Measurements from ENCODE around the gene KIR2DL1. TPM values are rescaled to one million over a fixed set of nuclear protein-coding genes. Genes with fewer than 3 reads are reported as not detected.
"Not testable (repeated sequence)": the region's sequence is repeated elsewhere in the genome, so short reads cannot be mapped to it uniquely, and the experiment has no call there.

Gene KIR2DL1
- total and polyA plus RNA-seq, 3 experiments from 2014 or later = 0.13 to 3.1 TPM; not detected in 1

- Mint-ChIP-seq H3K4me1 (peaks cover 11 to 27% (median 17%) of the 10 kb centered on the region in 3 donors), H3K4me3 (no peak overlapping the region), H3K27ac (no peak overlapping the region), H3K36me3 (no peaks in the 10 kb centered on the region), H3K9me3 (peaks cover 0 to 5% (median 0%) of the 10 kb centered on the region in 5 donors), H3K27me3 (peaks cover 6 to 28% of the 10 kb centered on the region in 2 donors)
- Histone ChIP-seq H3K27ac (ENCODE audit: low read depth, low read length) (no peak overlapping the region), H3K4me1 (ENCODE audit: insufficient read depth, low read length) (no peaks in the 10 kb centered on the region), H3K4me3 (ENCODE audit: low read length) (no peak overlapping the region), H3K9me3 (ENCODE audit: low read length) (no peaks in the 10 kb centered on the region), H3K36me3 (ENCODE audit: insufficient read depth, low read length) (no peaks in the 10 kb centered on the region), H3K27me3 (ENCODE audit: insufficient read depth, low read length, poor library complexity, severe bottlenecking) (no peaks in the 10 kb centered on the region)
- DNase-seq = no peak
- ChIA-PET CTCF (no interaction called here), POLR2A (no interaction called here)
These were observed 26.2 kb downstream of the KIR2DL1 start for GRCh38 chr19:54795758-54796157.

DNA sequence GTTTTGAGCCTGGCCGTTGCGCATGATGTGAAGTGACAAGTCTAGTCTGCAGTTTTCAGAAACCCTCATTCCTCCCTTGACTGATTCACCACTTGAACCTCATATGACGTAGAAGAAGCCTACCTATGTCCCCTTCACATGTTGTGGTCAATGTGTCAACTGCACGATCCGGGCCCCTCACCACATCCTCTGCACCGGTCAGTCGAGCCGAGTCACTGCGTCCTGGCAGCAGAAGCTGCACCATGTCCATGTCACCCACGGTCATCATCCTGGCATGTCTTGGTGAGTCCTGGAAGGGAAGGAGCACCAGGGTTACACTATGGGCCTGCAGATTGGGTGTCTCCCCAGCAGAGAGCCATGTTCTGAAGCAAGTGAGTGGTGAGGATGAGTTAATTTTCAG lies 33.8 kb downstream of the KIR2DL1 start, which contains the start of gene KIR2DL4:
TSS of gene KIR2DL4 (plus strand) at position 201 of the 400 bp plus-strand sequence. CDS start at position 243, 42 bp downstream.
- Histone ChIP-seq H3K27me3 (ENCODE audit: insufficient read depth, low read length, poor library complexity, severe bottlenecking) (no peaks in the 10 kb centered on the region), H3K27ac (ENCODE audit: low read depth, low read length) (no peak within 1 kb of the TSS), H3K9me3 (ENCODE audit: low read length) (no peaks in the 10 kb centered on the region), H3K4me3 (ENCODE audit: low read length) (no peak within 1 kb of the TSS), H3K4me1 (ENCODE audit: insufficient read depth, low read length) (no peaks in the 10 kb centered on the region), H3K36me3 (ENCODE audit: insufficient read depth, low read length) (no peaks in the 10 kb centered on the region)
- ChIA-PET CTCF (no interaction called here), POLR2A (no interaction called here)
- Mint-ChIP-seq H3K4me3 (no peak within 1 kb of the TSS), H3K27ac (peak within 1 kb of the TSS in 1 of 8 donors; percentile 62), H3K36me3 (no peaks in the 10 kb centered on the region), H3K27me3 (peaks cover 6 to 36% of the 10 kb centered on the region in 2 donors), H3K9me3 (peaks cover 0 to 2% (median 0%) of the 10 kb centered on the region in 5 donors), H3K4me1 (peaks cover 0 to 2% (median 0%) of the 10 kb centered on the region in 3 donors)
- DNase-seq = no peak

DNA sequence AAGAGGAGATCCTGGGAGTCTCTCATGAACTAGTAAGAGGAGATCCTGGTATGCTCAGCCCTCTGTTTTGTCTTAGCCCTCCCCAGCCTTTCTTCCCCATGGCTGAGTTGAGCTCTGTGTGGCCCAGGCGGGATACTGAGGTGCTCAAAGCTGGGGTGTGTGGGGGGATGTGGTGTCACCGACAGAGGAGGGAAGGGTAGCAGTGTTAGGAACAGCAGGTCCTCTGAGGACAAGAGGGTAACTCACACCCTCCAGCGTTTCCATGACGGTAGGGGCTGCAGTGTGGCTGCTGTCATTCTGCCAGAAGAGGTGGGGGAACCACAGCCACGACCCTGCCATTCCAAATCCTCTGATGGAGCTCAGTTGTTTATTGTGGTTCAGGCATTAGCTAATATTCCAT lies 34.5 kb downstream of the KIR2DL1 start:
- no peaks in the 10 kb centered on the region for H3K36me3 ChIP-seq (ENCODE audit: insufficient read depth, low read length)
- Mint-ChIP-seq H3K27ac (peak overlapping the region in 1 of 8 donors; percentile 44), H3K4me3 (no peak overlapping the region)

GRCh38 chr19:54804571-54804970 lies 35.0 kb downstream of the KIR2DL1 start:
- H3K4me1 Mint-ChIP-seq = peaks cover 0 to 2% (median 0%) of the 10 kb centered on the region in 3 donors
- peaks cover 0 to 2% (median 0%) of the 10 kb centered on the region in 5 donors for H3K9me3 Mint-ChIP-seq
- Histone ChIP-seq H3K27ac (ENCODE audit: low read depth, low read length) (no peak overlapping the region), H3K27me3 (ENCODE audit: insufficient read depth, low read length, poor library complexity, severe bottlenecking) (no peaks in the 10 kb centered on the region), H3K9me3 (ENCODE audit: low read length) (no peaks in the 10 kb centered on the region), H3K4me3 (ENCODE audit: low read length) (no peak overlapping the region), H3K36me3 (ENCODE audit: insufficient read depth, low read length) (no peaks in the 10 kb centered on the region), H3K4me1 (ENCODE audit: insufficient read depth, low read length) (no peaks in the 10 kb centered on the region)
- no peaks in the 10 kb centered on the region for H3K36me3 Mint-ChIP-seq
- ChIA-PET CTCF (no interaction called here), POLR2A (no interaction called here)
- H3K27ac Mint-ChIP-seq = no peak overlapping the region
- no peak overlapping the region for H3K4me3 Mint-ChIP-seq
- H3K27me3 Mint-ChIP-seq = peaks cover 4 to 30% of the 10 kb centered on the region in 2 donors
- no peak for DNase-seq

More for the DNA sequence above, 34.5 kb downstream of the KIR2DL1 start:
- Histone ChIP-seq H3K4me3 (ENCODE audit: low read length) (no peak overlapping the region), H3K4me1 (ENCODE audit: insufficient read depth, low read length) (no peaks in the 10 kb centered on the region), H3K27me3 (ENCODE audit: insufficient read depth, low read length, poor library complexity, severe bottlenecking) (no peaks in the 10 kb centered on the region), H3K27ac (ENCODE audit: low read depth, low read length) (no peak overlapping the region), H3K9me3 (ENCODE audit: low read length) (no peaks in the 10 kb centered on the region)
- Mint-ChIP-seq H3K27me3 (peaks cover 5 to 31% of the 10 kb centered on the region in 2 donors), H3K9me3 (peaks cover 0 to 2% (median 0%) of the 10 kb centered on the region in 5 donors), H3K4me1 (peaks cover 0 to 2% (median 0%) of the 10 kb centered on the region in 3 donors), H3K36me3 (no peaks in the 10 kb centered on the region)
- no peak for DNase-seq
- POLR2A ChIA-PET = no interaction called here
- CTCF ChIA-PET = no interaction called here

GRCh38 chr19:54805665-54806515 lies 36.3 kb downstream of the KIR2DL1 start:
- peaks cover 0 to 2% (median 0%) of the 10 kb centered on the region in 3 donors for H3K4me1 Mint-ChIP-seq
- peaks cover 0 to 5% (median 0%) of the 10 kb centered on the region in 5 donors for H3K9me3 Mint-ChIP-seq
- no peaks in the 10 kb centered on the region for H3K36me3 ChIP-seq (ENCODE audit: insufficient read depth, low read length)
- H3K36me3 Mint-ChIP-seq = no peaks in the 10 kb centered on the region
- no peaks in the 10 kb centered on the region for H3K4me1 ChIP-seq (ENCODE audit: insufficient read depth, low read length)
- ChIA-PET CTCF (no interaction called here), POLR2A (no interaction called here)
- H3K27me3 ChIP-seq (ENCODE audit: insufficient read depth, low read length, poor library complexity, severe bottlenecking) = no peaks in the 10 kb centered on the region
- H3K27ac Mint-ChIP-seq = peak overlapping the region in 1 of 8 donors; percentile 61
- no peak overlapping the region for H3K4me3 Mint-ChIP-seq
- no peak for DNase-seq
- H3K27me3 Mint-ChIP-seq = peaks cover 7 to 30% of the 10 kb centered on the region in 2 donors
- no peak overlapping the region for H3K27ac ChIP-seq (ENCODE audit: low read depth, low read length)
- H3K9me3 ChIP-seq (ENCODE audit: low read length) = no peaks in the 10 kb centered on the region
- H3K4me3 ChIP-seq (ENCODE audit: low read length) = no peak overlapping the region

DNA sequence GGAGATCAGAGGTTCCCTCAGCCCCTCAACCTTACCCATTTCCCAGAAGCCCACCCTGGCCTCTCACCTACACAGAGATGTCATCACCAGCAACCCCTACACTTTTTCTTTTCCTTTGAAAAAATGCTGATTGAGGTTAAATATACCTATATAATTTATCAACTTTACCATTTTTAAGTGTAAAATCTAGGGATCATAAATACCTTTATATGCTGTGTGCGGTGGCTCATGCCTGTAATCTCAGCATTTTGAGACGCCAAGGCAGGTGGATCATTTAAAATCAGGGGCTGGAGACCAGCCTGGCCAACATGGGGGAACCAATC lies 36.9 kb downstream of the KIR2DL1 start:
- H3K27ac ChIP-seq (ENCODE audit: low read depth, low read length) = no peak overlapping the region
- no peak overlapping the region for H3K27ac Mint-ChIP-seq
- H3K36me3 ChIP-seq (ENCODE audit: insufficient read depth, low read length) = no peaks in the 10 kb centered on the region
- POLR2A ChIA-PET = no interaction called here
- H3K4me3 Mint-ChIP-seq = no peak overlapping the region
- no peak overlapping the region for H3K4me3 ChIP-seq (ENCODE audit: low read length)
- peaks cover 0 to 2% (median 0%) of the 10 kb centered on the region in 3 donors for H3K4me1 Mint-ChIP-seq
- H3K36me3 Mint-ChIP-seq = no peaks in the 10 kb centered on the region
- CTCF ChIA-PET = no interaction called here
- H3K27me3 ChIP-seq (ENCODE audit: insufficient read depth, low read length, poor library complexity, severe bottlenecking) = no peaks in the 10 kb centered on the region
- peaks cover 0 to 7% (median 2%) of the 10 kb centered on the region in 5 donors for H3K9me3 Mint-ChIP-seq
- H3K9me3 ChIP-seq (ENCODE audit: low read length) = no peaks in the 10 kb centered on the region
- DNase-seq = no peak
- no peaks in the 10 kb centered on the region for H3K4me1 ChIP-seq (ENCODE audit: insufficient read depth, low read length)
- H3K27me3 Mint-ChIP-seq = peaks cover 8 to 30% of the 10 kb centered on the region in 2 donors

GRCh38 chr19:54814571-54814970 lies 45.0 kb downstream of the KIR2DL1 start:
- POLR2A ChIA-PET; H3K27ac ChIP-seq (ENCODE audit: low read depth, low read length); H3K27ac Mint-ChIP-seq; DNase-seq; H3K4me3 ChIP-seq (ENCODE audit: low read length); H3K36me3 Mint-ChIP-seq; H3K4me1 Mint-ChIP-seq; H3K4me1 ChIP-seq (ENCODE audit: insufficient read depth, low read length); H3K9me3 ChIP-seq (ENCODE audit: low read length); H3K4me3 Mint-ChIP-seq; H3K36me3 ChIP-seq (ENCODE audit: insufficient read depth, low read length); H3K27me3 ChIP-seq (ENCODE audit: insufficient read depth, low read length, poor library complexity, severe bottlenecking); CTCF ChIA-PET: not testable (repeated sequence)
- peaks cover 9 to 12% of the 10 kb centered on the region in 2 donors for H3K27me3 Mint-ChIP-seq
- H3K9me3 Mint-ChIP-seq = peaks cover 3 to 18% (median 9%) of the 10 kb centered on the region in 5 donors

GRCh38 chr19:54816251-54816650 lies 46.7 kb downstream of the KIR2DL1 start, which contains the start of gene KIR3DL1:
Gene KIR3DL1 (plus strand): TSS chr19:54816468.
- Mint-ChIP-seq H3K27ac (peak within 1 kb of the TSS in 3 of 8 donors; percentile 5 to 78 (median 76)), H3K4me3 (peak within 1 kb of the TSS in 3 of 7 donors; percentile 18 to 73 (median 63)), H3K9me3 (peaks cover 3 to 15% (median 9%) of the 10 kb centered on the region in 5 donors)
- H3K36me3 ChIP-seq (ENCODE audit: insufficient read depth, low read length); H3K27me3 ChIP-seq (ENCODE audit: insufficient read depth, low read length, poor library complexity, severe bottlenecking); H3K36me3 Mint-ChIP-seq; POLR2A ChIA-PET; H3K27ac ChIP-seq (ENCODE audit: low read depth, low read length); H3K9me3 ChIP-seq (ENCODE audit: low read length); DNase-seq; H3K4me1 ChIP-seq (ENCODE audit: insufficient read depth, low read length); CTCF ChIA-PET; H3K27me3 Mint-ChIP-seq; H3K4me1 Mint-ChIP-seq; H3K4me3 ChIP-seq (ENCODE audit: low read length): not testable (repeated sequence)
